GM11168 (cell line): ENCODE results near the gene NUS1.
"Not testable (repeated sequence)": the region's sequence is repeated elsewhere in the genome, so short reads cannot be mapped to it uniquely, and the experiment has no call there.

Source experiments
- in situ Hi-C: fragments of 300-500 bp; cut with MboI; formaldehyde crosslinking; loops from one replicate; pipeline ENCODE4 v1.12.0; 2022; ENCODE audit warnings: low sequenced_read_pairs; ENCODE audit not compliant: unreplicated experiment

Gene NUS1

DNA sequence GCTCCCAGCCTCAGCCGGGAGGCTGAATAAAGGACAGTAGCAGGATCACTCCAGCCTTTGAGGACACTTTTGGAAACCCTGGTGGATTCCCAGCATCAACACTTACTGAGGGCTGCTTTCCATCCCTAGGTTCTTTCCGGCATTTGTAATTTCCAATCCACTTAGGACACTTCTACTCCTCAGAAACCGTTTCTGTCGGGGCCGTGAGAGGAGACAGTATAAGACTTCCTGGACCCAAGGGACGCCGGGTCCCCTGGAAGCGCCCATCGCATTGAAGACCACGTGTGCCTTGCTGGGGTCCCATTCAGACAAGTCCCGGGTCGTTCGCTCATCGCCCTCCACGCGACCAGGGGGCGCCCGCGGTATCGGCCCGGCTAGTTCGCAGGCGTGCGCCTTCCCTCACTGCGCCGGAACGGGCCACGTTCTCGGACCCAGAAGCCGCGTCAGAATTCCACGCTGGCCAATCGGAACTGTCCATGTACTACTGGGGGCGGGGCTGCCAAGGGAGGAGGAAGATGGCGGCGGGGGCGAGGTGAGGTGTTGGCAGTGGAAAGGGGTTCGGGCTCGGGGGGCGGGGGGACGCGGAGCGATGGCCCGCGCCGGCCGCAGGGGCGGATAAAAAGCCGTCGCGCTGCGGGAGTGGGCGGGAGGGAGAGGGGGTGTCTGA lies at the start of gene NUS1:
Gene NUS1, plus strand, starts transcription at position 479 of the 667 bp plus-strand sequence. CDS start 202 bp downstream, outside the sequence.
- in situ Hi-C loops, result no loop called here

GRCh38 chr6:117627533-117627932 lies 47.7 kb upstream of the NUS1 start:
- in situ Hi-C loops, result no loop called here

GRCh38 chr6:117629119-117629660 lies 46.1 kb upstream of the NUS1 start:
- in situ Hi-C loops, result no loop called here

DNA sequence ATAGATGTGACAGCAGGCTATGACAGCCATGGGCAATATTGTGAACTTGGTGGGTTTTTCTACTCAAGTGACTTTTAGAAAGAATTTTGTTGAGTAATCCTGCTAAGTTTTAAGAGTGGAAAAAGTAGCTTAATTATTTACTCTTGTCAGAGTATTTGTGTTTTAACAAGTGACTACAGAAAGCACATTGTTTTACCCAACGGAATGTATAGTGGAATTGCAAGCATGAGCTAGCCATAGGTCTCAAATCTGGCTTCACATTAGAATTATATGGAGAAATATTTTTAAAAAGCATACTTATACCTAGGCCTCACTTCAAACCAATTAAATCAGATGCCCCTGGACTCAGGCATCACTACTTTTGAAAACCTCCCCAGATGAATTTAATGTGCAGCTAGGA lies 37.5 kb upstream of the NUS1 start:
- in situ Hi-C loops, result no loop called here

DNA sequence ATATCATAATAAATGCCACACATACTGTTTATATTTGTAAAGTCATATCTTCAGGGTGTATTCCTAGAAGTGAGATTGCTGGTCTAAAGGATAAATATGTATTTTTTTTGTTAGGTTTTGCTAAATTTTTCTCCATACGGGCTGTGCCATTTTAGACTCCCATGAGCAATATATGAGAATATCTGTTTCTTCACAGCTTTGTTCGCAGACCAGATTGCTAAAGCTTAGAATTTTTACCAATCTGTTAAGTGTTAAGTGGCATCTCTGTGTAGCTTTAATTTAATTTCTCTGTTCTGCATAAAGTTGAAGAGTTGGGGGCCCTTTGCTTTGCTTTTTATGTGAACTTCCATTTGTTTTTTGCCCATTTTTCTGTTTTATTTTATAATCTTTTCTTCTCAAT lies 32.3 kb upstream of the NUS1 start:
- in situ Hi-C loops, result no loop called here

DNA sequence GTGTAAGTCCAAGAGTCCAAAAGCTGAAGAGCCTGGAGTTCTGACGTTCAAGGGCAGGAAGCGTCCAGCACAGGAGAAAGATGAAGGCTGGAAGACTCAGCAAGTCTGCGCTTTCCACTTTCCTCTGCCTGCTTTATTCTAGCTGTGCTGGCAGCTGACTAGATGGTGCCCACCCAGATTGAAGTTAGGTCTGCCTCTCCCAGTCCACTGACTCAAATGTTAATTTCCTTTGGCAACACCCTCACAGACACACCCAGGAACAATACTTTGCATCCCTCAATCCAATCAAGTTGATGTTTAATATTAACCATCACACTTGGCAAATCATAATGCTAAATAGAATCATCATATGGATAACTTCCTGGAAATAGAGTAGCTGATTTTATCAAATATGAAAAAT lies 23.3 kb upstream of the NUS1 start:
- in situ Hi-C loops, result not testable (repeated sequence)

- in situ Hi-C loops, result no loop called here
Observed at GRCh38 chr6:117653949-117654348, 21.3 kb upstream of the NUS1 start.

- in situ Hi-C loops, result no loop called here
Observed at GRCh38 chr6:117655380-117655779, 19.9 kb upstream of the NUS1 start.

- in situ Hi-C loops, result no loop called here
Observed at GRCh38 chr6:117666881-117667280, 8.4 kb upstream of the NUS1 start.

DNA sequence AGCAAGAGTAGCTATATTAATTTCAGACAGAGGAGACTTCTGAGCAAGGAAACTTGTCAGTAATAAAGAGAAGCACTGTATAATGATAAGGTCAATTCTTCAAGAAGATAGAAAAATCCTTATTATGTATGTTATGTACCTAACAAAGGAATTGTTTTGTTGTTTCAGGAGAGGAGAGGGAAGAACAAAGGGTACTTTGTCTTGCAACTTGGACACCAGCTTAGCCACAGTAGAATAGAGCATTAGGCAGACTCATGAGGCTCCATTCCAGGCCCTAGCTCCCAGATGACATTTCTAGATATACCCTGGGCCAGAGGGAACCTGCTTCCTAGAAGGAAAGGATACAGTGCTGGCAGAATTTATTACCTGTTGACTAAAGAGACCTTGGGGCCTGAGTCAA lies 6.5 kb upstream of the NUS1 start:
- in situ Hi-C loops, result no loop called here

GRCh38 chr6:117674503-117674902 lies 766 bp upstream of the NUS1 start:
- in situ Hi-C loops, result no loop called here

GRCh38 chr6:117675658-117676301 lies 511 bp downstream of the NUS1 start:
- in situ Hi-C loops, result not testable (repeated sequence)

DNA sequence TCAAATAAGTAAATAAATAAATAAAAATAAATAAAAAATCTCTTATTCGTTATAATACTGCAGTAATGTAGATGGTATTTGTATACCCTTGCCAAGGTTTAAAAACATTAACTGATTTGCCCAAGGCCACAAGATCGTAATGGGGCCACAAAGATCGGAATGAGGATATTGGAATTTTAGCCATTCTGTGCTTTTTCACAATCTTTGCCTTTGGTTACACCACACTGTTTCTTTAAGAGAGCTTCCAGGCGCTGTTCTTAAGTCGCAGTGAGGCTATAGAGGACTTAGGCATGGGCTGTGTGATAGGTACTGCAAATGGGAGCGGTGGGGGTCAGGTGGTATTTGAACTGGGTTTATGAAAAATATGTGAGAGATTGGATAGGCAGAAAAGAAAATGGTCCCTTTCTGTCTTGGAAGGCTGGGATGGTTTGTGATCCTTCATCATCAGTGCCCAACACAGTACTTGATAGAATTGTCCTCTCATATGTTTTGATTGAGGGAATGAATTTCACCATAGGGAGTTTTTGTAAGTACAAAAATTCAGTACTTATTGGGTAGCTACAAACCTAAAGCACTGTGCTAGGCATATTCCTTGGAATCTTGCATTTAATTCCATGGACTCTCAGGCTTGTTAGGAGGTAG lies 1.4 kb downstream of the NUS1 start:
- in situ Hi-C loops, result no loop called here

DNA sequence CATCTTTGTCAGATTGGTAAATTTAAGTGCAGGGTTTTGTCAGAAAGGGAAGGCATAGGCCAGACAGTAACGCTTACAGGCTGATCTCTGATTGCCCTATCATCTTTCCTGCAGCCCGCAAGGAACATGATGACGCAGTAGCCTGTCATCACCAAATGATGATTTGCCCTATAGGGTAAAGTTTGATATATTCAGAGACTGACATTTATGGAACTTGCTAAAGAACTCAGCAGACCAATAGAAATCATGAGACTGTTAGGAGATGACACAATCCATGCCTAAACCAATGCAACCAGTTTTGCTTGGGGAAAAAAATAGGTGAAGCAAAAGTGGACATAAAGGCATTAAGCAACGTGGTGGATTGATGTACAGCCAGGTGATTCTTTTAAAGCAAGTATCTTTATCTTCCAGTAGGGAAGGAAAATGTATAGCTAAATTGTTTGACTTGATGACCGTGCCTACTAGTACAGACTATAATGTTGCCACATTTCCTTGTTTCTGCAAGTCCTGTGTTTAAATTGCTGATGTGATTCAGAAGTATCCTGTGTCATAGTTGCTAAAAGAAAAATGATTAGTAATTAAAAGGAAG lies 2.4 kb downstream of the NUS1 start:
- in situ Hi-C loops, result no loop called here

DNA sequence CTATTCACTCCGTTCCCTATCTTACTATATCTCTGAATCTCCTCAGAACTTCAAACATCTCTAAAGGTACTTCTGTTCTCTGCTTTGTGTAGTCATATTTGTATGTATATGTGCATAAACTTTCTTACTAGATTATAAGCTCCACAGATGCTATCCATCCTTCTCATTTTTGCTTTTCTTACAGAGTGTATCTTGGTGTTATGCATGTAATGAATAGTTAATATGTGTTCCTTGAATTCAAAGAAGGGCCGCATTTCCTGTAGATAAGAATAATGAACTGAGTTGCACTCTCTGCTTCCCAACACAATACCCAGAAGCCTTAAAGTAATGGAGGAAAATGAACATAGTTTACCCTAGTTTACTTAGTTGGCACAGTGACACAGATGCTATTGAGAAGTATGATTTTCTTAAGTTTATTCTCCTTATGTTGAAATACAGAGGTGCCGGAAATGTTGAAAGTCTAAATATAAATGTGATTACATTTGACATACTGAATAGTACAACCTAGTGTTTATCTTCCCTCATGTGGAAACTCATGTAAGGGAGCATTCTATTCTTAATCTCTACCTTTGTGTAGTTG lies 6.0 kb downstream of the NUS1 start:
- in situ Hi-C loops, result no loop called here

DNA sequence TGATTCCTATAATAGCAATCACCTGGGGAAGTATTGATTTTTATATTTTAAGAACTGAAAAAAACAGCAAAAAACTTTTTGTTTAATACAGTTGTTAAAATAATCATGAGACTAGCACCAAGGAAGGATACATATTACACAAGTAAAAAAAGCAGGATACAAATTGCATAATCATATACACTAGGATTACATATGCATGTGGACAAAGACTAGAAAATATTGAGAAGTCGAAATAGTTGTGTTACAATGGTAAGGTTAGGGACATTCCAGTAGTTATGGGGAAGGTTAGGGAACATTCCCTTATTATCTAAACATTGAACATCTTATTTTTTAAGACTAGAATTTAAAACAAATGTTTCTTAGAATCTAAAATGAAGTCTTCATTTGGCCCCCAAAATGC lies 9.5 kb downstream of the NUS1 start:
- in situ Hi-C loops, result no loop called here

DNA sequence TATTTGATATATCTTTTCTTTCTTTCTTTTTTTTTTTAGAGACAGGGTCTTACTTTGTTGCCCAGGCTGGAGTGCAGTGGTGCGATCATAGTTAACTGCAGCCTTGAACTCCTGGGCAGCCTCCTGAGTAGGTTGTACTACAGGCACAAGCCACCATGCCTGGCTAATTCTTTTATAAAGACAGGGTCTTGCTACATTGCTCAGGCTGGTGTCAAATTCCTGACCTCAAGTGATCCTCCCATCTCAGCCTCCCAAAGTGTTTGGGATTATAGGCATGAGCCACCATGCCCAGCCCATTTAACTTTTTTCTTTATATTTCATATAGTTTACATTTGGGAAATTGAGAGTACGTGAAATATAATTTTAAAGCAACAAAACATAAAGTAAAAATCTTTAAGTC lies 10.1 kb downstream of the NUS1 start:
- in situ Hi-C loops, result no loop called here

- in situ Hi-C loops, result no loop called here
Observed at GRCh38 chr6:117687021-117687648, 11.9 kb downstream of the NUS1 start.

DNA sequence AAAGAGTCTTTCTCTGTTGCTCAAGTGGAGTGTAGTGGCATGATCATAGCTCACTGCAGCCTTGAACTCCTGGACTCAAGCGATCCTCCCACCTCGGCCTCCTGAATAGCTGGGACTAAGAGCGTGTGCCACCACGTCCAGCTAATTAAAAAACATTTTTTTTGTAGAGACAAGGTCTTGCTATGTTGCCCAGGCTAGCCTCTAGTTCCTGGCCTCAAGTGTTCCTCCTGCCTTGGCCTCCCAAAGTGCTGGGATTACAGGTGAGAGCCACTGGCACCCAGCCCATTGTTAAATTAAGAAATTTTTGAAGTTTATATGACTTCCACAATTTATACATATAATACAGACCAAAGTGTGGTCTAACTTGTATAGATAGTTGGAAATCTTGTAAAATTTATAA lies 14.3 kb downstream of the NUS1 start:
- in situ Hi-C loops, result not testable (repeated sequence)

- in situ Hi-C loops, result no loop called here
Observed at GRCh38 chr6:117706504-117706903, 31.2 kb downstream of the NUS1 start.
